HL-60 (cell line): ENCODE results near the gene TENM3.

Experiments
- DNase-seq, 2 experiments: peaks; one replicate each; pipeline ENCODE4 v3.0.0-alpha.2; 2010 to 2020; ENCODE audit warnings: low read depth in 1 of 2, low spot score in 1 of 2
- H3K27ac ChIP-seq: fragments of 250-450 bp; sonication (Bioruptor Pico); replicated peaks from 2 replicates; pipeline ENCODE4 v1.5.1; 2020; ENCODE audit warnings: mild to moderate bottlenecking, moderate library complexity
- H3K27me3 ChIP-seq: fragments of 250-450 bp; sonication (Bioruptor Pico); 2 replicates; pipeline ENCODE4 v1.5.1; 2021; ENCODE audit warnings: mild to moderate bottlenecking, moderate library complexity; ENCODE audit not compliant: insufficient read depth, poor library complexity, severe bottlenecking
- H3K4me3 ChIP-seq: replicated peaks from 2 replicates; pipeline ENCODE4 v1.5.1; 2011; ENCODE audit warnings: mild to moderate bottlenecking, control low read depth, low read length; ENCODE audit not compliant: insufficient read depth
- CTCF ChIP-seq: IDR thresholded peaks from one replicate; pipeline ENCODE4 v1.5.1; 2011; ENCODE audit warnings: low read length, control low read depth, inconsistent platforms; ENCODE audit not compliant: insufficient read depth
- GABPA ChIP-seq: IDR thresholded peaks from 2 replicates; pipeline ENCODE4 v1.6.1; 2012; ENCODE audit warnings: low read depth
- POLR2AphosphoS5 ChIP-seq: IDR thresholded peaks from 2 replicates; pipeline ENCODE4 v1.6.1; 2012; ENCODE audit warnings: low read depth
- REST ChIP-seq: IDR thresholded peaks from 2 replicates; pipeline ENCODE4 v1.6.1; 2012; ENCODE audit warnings: low read depth; ENCODE audit not compliant: insufficient replicate concordance
- SPI1 ChIP-seq: IDR thresholded peaks from 2 replicates; pipeline ENCODE4 v1.6.1; 2012; ENCODE audit warnings: low read depth, mild to moderate bottlenecking, borderline replicate concordance

TENM3 gene

GRCh38 chr4:182803235-182803634 is 560.0 kb downstream of the TENM3 start:
- no peak for DNase-seq
- H3K27me3 ChIP-seq, result no peaks in the 10 kb centered on the region
- H3K4me3 ChIP-seq, result no peak overlapping the region
- no peak overlapping the region for H3K27ac ChIP-seq
- no peak for TF ChIP-seq CTCF
- TF ChIP-seq SPI1, result no peak
- TF ChIP-seq POLR2AphosphoS5, result no peak
- no peak for TF ChIP-seq GABPA
- TF ChIP-seq REST, result no peak

GRCh38 chr4:182804131-182804530 is 560.9 kb downstream of the TENM3 start:
- Histone ChIP-seq H3K4me3 (no peak overlapping the region), H3K27ac (no peak overlapping the region), H3K27me3 (no peaks in the 10 kb centered on the region)
- DNase-seq, result no peak
- TF ChIP-seq SPI1 (no peak), GABPA (no peak), POLR2AphosphoS5 (no peak), CTCF (no peak)

GRCh38 chr4:182805321-182805720 is 562.1 kb downstream of the TENM3 start:
- Histone ChIP-seq H3K27me3 (no peaks in the 10 kb centered on the region), H3K4me3 (no peak overlapping the region), H3K27ac (no peak overlapping the region)
- TF ChIP-seq CTCF, result no peak
- TF ChIP-seq SPI1, result no peak
- no peak for DNase-seq

GRCh38 chr4:182805750-182806149 is 562.5 kb downstream of the TENM3 start:
- no peak overlapping the region for H3K27ac ChIP-seq
- no peak for DNase-seq
- no peak overlapping the region for H3K4me3 ChIP-seq
- TF ChIP-seq CTCF, result no peak
- no peak for TF ChIP-seq POLR2AphosphoS5
- no peak for TF ChIP-seq REST
- no peak for TF ChIP-seq GABPA
- TF ChIP-seq SPI1, result no peak
- no peaks in the 10 kb centered on the region for H3K27me3 ChIP-seq
